Heart left ventricle (tissue), 16 donors: ENCODE measurements around the gene FSHR. TPM values are rescaled to one million over a fixed set of nuclear protein-coding genes. Genes with fewer than 3 reads are reported as not detected.

ENCODE experiments used
- ATAC-seq, 4 donors: fragments of 200-7000 bp; cut with Tn5 transposase; one replicate each; pipeline ENCODE4 v1.9.1; 2020 to 2022; ENCODE audit warnings: moderate library complexity in 4 of 4, mild to moderate bottlenecking in 3 of 4, moderate number of reproducible peaks in 1 of 4
- DNase-seq, 5 donors: peaks; one replicate each; pipeline ENCODE4 v3.0.0-alpha.2; 2020
- H3K27ac ChIP-seq, 12 donors: fragments of 200-600 bp; sonication (generic) in 4 of 12; one replicate each; pipeline versions ENCODE4 v1.5.0 to v1.8.0; 2016 to 2022; ENCODE audit warnings: mild to moderate bottlenecking in 2 of 12
- H3K27me3 ChIP-seq, 9 donors: fragments of 200-600 bp; sonication (generic) in 2 of 9; one replicate each; pipeline versions ENCODE4 v1.5.1 to v1.8.0; 2016 to 2022; ENCODE audit warnings: mild to moderate bottlenecking in 3 of 9
- H3K36me3 ChIP-seq, 9 donors: fragments of 200-600 bp; sonication (generic) in 2 of 9; one replicate each; pipeline versions ENCODE4 v1.5.0 to v1.8.0; 2018 to 2022; ENCODE audit warnings: mild to moderate bottlenecking in 2 of 9
- H3K4me1 ChIP-seq, 12 donors: fragments of 200-600 bp; sonication (generic) in 4 of 12; one replicate each; pipeline versions ENCODE4 v1.5.0 to v1.8.0; 2016 to 2022; ENCODE audit warnings: mild to moderate bottlenecking in 3 of 12
- H3K4me3 ChIP-seq, 12 donors: fragments of 200-600 bp; sonication (generic) in 4 of 12; one replicate each; pipeline versions ENCODE4 v1.5.0 to v1.8.0; 2017 to 2022; ENCODE audit warnings: mild to moderate bottlenecking in 9 of 12, moderate library complexity in 4 of 12
- H3K9me3 ChIP-seq, 12 donors: fragments of 200-600 bp; sonication (generic) in 4 of 12; one replicate each; pipeline versions ENCODE4 v1.5.0 to v1.8.0; 2016 to 2022; ENCODE audit warnings: mild to moderate bottlenecking in 1 of 12
- CTCF ChIP-seq, 12 donors: fragments of 200-600 bp; sonication (generic) in 4 of 12; IDR thresholded peaks; one replicate each; pipeline versions ENCODE4 v1.5.0 to v1.8.0; 2018 to 2022; ENCODE audit warnings: antibody characterized with exemption in 12 of 12, mild to moderate bottlenecking in 5 of 12
- POLR2A ChIP-seq, 2 donors: fragments of 450-650 bp; IDR thresholded peaks; one replicate each; pipeline ENCODE4 v1.6.1; 2017; ENCODE audit warnings: antibody characterized with exemption in 2 of 2, mild to moderate bottlenecking in 2 of 2, moderate library complexity in 2 of 2
- WGBS, 4 donors: extraction: QIAGEN DNeasy Blood & Tissue Kit in 2 of 4; methylation state at CpG; one replicate each; pipeline versions ENCODE4 v1.1.5 to v1.1.7; 2013 to 2018; 5-methylcytosine and 5-hydroxymethylcytosine counted together
- intact Hi-C, 10 donors: fragments of 100-400 bp; cut with DNase I; formaldehyde crosslinking; loops; one replicate each; pipeline versions ENCODE4 v1.11.1 to v1.14.2; 2022
- polyA plus RNA-seq, 2 donors: library from polyadenylated mRNA; stranded (reverse); fragments of 200-250 nt; gene quantifications; one replicate each; pipeline ENCODE4 v1.2.3, GENCODE V29; 2013
- total RNA-seq, 9 donors: library from RNA; depleted of rRNA in 2 of 9; stranded (reverse); fragments of >200 nt in 2 of 9; fragmentation: NEBNext Ultra II Directional in 3 of 9; extraction: Animal tissue kit (Norgen Biotek cat#: 25700) in 3 of 9; gene quantifications; one replicate each; pipeline versions ENCODE4 v1.1.0 to v1.2.4, GENCODE V29; 2016 to 2023
- donor health status: ischemic (EF 13 %, LVEDD 7.1; RV severe dilation, severe dysfunction).
- donor health status: healthy with polysubstance abuse.
- donor health status: DM: no; HTN: yes; CAD: no.
- donor health status: DM: no; HTN: no; CAD: no.
- donor health status: ischemic (EF 25% LVEDD 6.9; RV normal size, moderate dysfunction).
- donor health status: ischemic (EF 25% LVEDD 5.7; RV mildly dilated, moderate dysfunction).
- donor health status: healthy.
- donor health status: DM: yes; HTN: yes; CAD: no.
- donor health status: ischemic (EF 35%, LVEDD 5.7; RV mildly dilated, moderate dysfunction).
- donor health status: nonischemic (EF 11% LVEDD 7.7; RV severe dilation, severe dysfunction).
- donor health status: DM: yes; HTN: yes; CAD: no.
- donor health status: PGD.
- donor health status: ischemic (EF 29% LVEDD 5.4; RV normal size, mild dysfunction).
- donor health status: nonischemic (EF 23%, LVEDD 6.1; RV moderate dilation, normal function).

The FSHR gene
- total and polyA plus RNA-seq, 11 donors, result 0.19 to 0.75 (median 0.39) TPM; not detected in 5

- intact Hi-C loops, result no loop called here
Observed at GRCh38 chr2:48971801-48972200, 182.5 kb downstream of the FSHR start.

GRCh38 chr2:48968011-48968410 is 186.3 kb downstream of the FSHR start:
- Histone ChIP-seq H3K9me3 (no peaks in the 10 kb centered on the region), H3K4me1 (no peaks in the 10 kb centered on the region), H3K4me3 (no peak overlapping the region), H3K27me3 (no peaks in the 10 kb centered on the region), H3K27ac (no peak overlapping the region), H3K36me3 (no peaks in the 10 kb centered on the region)
- intact Hi-C loops, result no loop called here
- DNase-seq (no peak), ATAC-seq (no peak)
- WGBS, 4 donors, result 75 to 88% (median 82%) methylated on average over 4 of the region's 4 CpGs
- no peak for TF ChIP-seq POLR2A (IDR thresholded peaks at IDR 0.05)

More at GRCh38 chr2:48971801-48972200, 182.5 kb downstream of the FSHR start:
- H3K36me3 ChIP-seq, result no peaks in the 10 kb centered on the region
- 86 to 95% (median 92%) methylated on average over 2 of the region's 2 CpGs for WGBS, 4 donors
- no peak for TF ChIP-seq POLR2A (IDR thresholded peaks at IDR 0.05)
- TF ChIP-seq CTCF (IDR thresholded peaks at IDR 0.05), result no peak
- no peaks in the 10 kb centered on the region for H3K9me3 ChIP-seq
- no peak overlapping the region for H3K4me3 ChIP-seq
- DNase-seq (no peak), ATAC-seq (no peak)
- H3K4me1 ChIP-seq, result no peaks in the 10 kb centered on the region
- H3K27me3 ChIP-seq, result no peaks in the 10 kb centered on the region
- H3K27ac ChIP-seq, result no peak overlapping the region

- 48 to 68% (median 63%) methylated on average over 1 of the region's 1 CpG for WGBS, 4 donors
- Histone ChIP-seq H3K27me3 (peaks cover 0 to 4% (median 0%) of the 10 kb centered on the region in 9 donors), H3K4me3 (no peak overlapping the region), H3K4me1 (no peaks in the 10 kb centered on the region), H3K9me3 (no peaks in the 10 kb centered on the region), H3K27ac (no peak overlapping the region), H3K36me3 (no peaks in the 10 kb centered on the region)
- no peak for TF ChIP-seq POLR2A (IDR thresholded peaks at IDR 0.05)
- no peak for TF ChIP-seq CTCF (IDR thresholded peaks at IDR 0.05)
- DNase-seq, result no peak
- ATAC-seq, result no peak
- intact Hi-C loops, result no loop called here
Observed at GRCh38 chr2:48965204-48965603, 189.1 kb downstream of the FSHR start.

GRCh38 chr2:48961009-48961408 is 193.3 kb downstream of the FSHR start:
- H3K9me3 ChIP-seq, result no peaks in the 10 kb centered on the region
- 66 to 75% (median 73%) methylated on average over 4 of the region's 4 CpGs for WGBS, 4 donors
- H3K4me3 ChIP-seq, result no peak overlapping the region
- no peak overlapping the region for H3K27ac ChIP-seq
- no peaks in the 10 kb centered on the region for H3K36me3 ChIP-seq
- H3K27me3 ChIP-seq, result peaks cover 0 to 4% (median 0%) of the 10 kb centered on the region in 9 donors
- ATAC-seq (no peak), DNase-seq (no peak)
- H3K4me1 ChIP-seq, result no peaks in the 10 kb centered on the region
- intact Hi-C loops, result no loop called here
- TF ChIP-seq POLR2A (IDR thresholded peaks at IDR 0.05), result no peak
- no peak for TF ChIP-seq CTCF (IDR thresholded peaks at IDR 0.05)

GRCh38 chr2:48954935-48955334 is 199.4 kb downstream of the FSHR start:
- ATAC-seq (no peak), DNase-seq (no peak)
- Histone ChIP-seq H3K4me3 (no peak overlapping the region), H3K36me3 (no peaks in the 10 kb centered on the region), H3K9me3 (no peaks in the 10 kb centered on the region), H3K4me1 (peaks cover 0 to 5% (median 0%) of the 10 kb centered on the region in 12 donors), H3K27ac (no peak overlapping the region), H3K27me3 (no peaks in the 10 kb centered on the region)
- TF ChIP-seq CTCF (IDR thresholded peaks at IDR 0.05), result no peak
- no peak for TF ChIP-seq POLR2A (IDR thresholded peaks at IDR 0.05)
- intact Hi-C loops, result no loop called here
